CD14-positive monocyte (primary cell): ENCODE measurements around the gene AGO3. TPM values are rescaled to one million over a fixed set of nuclear protein-coding genes. Genes with fewer than 3 reads are reported as not detected.

ENCODE experiments used
- DNase-seq, 3 donors: peaks; one replicate each; pipeline ENCODE4 v3.0.0-alpha.2; 2011 to 2022
- H2AFZ ChIP-seq: 2 replicates; pipeline ENCODE4 v1.6.0; 2012; ENCODE audit warnings: mild to moderate bottlenecking, low read depth, low read length, inconsistent platforms; ENCODE audit not compliant: insufficient read depth, poor library complexity, severe bottlenecking
- H3K27ac ChIP-seq, 2 donors: 1 replicate in 1 of 2; 2 replicates in 1 of 2; pipeline ENCODE4 v1.5.1; 2012 to 2013; ENCODE audit warnings: low read length in 2 of 2, control low read depth in 1 of 2, inconsistent platforms in 1 of 2, low read depth in 1 of 2, mild to moderate bottlenecking in 1 of 2
- H3K27me3 ChIP-seq, 2 donors: one replicate each; pipeline versions ENCODE4 v1.6.0 to v1.6.1; 2011 to 2013; ENCODE audit warnings: low read length in 2 of 2; ENCODE audit not compliant: control insufficient read depth in 2 of 2, insufficient read depth in 2 of 2
- H3K36me3 ChIP-seq, 2 donors: replicated peaks in 1 of 2; 1 replicate in 1 of 2; 2 replicates in 1 of 2; pipeline versions ENCODE4 v1.5.1 to v1.6.1; 2012 to 2013; ENCODE audit warnings: low read length in 2 of 2, control low read depth in 1 of 2, inconsistent platforms in 1 of 2, mild to moderate bottlenecking in 1 of 2; ENCODE audit not compliant: insufficient read depth in 2 of 2, control insufficient read depth in 1 of 2
- H3K4me1 ChIP-seq, 2 donors: 1 replicate in 1 of 2; 2 replicates in 1 of 2; pipeline versions ENCODE4 v1.5.1 to v1.6.1; 2012 to 2013; ENCODE audit warnings: low read length in 2 of 2, control low read depth in 1 of 2, inconsistent platforms in 1 of 2, mild to moderate bottlenecking in 1 of 2, moderate library complexity in 1 of 2; ENCODE audit not compliant: insufficient read depth in 2 of 2, control insufficient read depth in 1 of 2
- H3K4me2 ChIP-seq: replicated peaks from 2 replicates; pipeline ENCODE3; 2012; ENCODE audit warnings: low read length, moderate library complexity, mild to moderate bottlenecking; ENCODE audit not compliant: poor library complexity, severe bottlenecking; ENCODE audit errors: extremely low read depth
- H3K4me3 ChIP-seq, 3 experiments: fragments of 200-600 bp in 1 of 3; sonication (generic) in 1 of 3; replicated peaks in 1 of 3; 1 replicate in 2 of 3; 2 replicates in 1 of 3; pipeline ENCODE4 v1.5.1; 2011 to 2013; ENCODE audit warnings: low read length in 3 of 3, mild to moderate bottlenecking in 3 of 3, control low read depth in 2 of 3, low read depth in 2 of 3, inconsistent platforms in 1 of 3, moderate library complexity in 1 of 3
- H3K79me2 ChIP-seq: 2 replicates; pipeline ENCODE4 v1.6.0; 2012; ENCODE audit warnings: mild to moderate bottlenecking, control low read depth, inconsistent platforms, low read length, moderate library complexity; ENCODE audit not compliant: insufficient read depth
- H3K9ac ChIP-seq: 2 replicates; pipeline ENCODE4 v1.6.0; 2017; ENCODE audit warnings: low read length, mild to moderate bottlenecking; ENCODE audit not compliant: insufficient read depth, poor library complexity, severe bottlenecking
- H3K9me3 ChIP-seq, 2 donors: replicated peaks in 1 of 2; 1 replicate in 1 of 2; 2 replicates in 1 of 2; pipeline versions ENCODE4 v1.5.1 to v1.6.1; 2012 to 2013; ENCODE audit warnings: low read length in 2 of 2, control low read depth in 1 of 2; ENCODE audit not compliant: control insufficient read depth in 1 of 2, insufficient read depth in 1 of 2
- H4K20me1 ChIP-seq: 2 replicates; pipeline ENCODE4 v1.6.0; 2012; ENCODE audit warnings: mild to moderate bottlenecking, low read length, control low read depth, moderate library complexity; ENCODE audit not compliant: insufficient read depth
- H3K27ac Mint-ChIP-seq, 7 donors: one replicate each; pipeline ENCODE4 v1.8.0; 2020; ENCODE audit warnings: mild to moderate bottlenecking in 7 of 7, mixed read lengths in 7 of 7, moderate library complexity in 6 of 7, inconsistent platforms in 2 of 7
- H3K27me3 Mint-ChIP-seq, 3 donors: one replicate each; pipeline ENCODE4 v1.8.0; 2021 to 2022; ENCODE audit warnings: low read depth in 3 of 3, mild to moderate bottlenecking in 3 of 3, mixed read lengths in 3 of 3, moderate library complexity in 3 of 3, inconsistent platforms in 1 of 3
- H3K36me3 Mint-ChIP-seq, 2 donors: one replicate each; pipeline ENCODE4 v1.8.0; 2020; ENCODE audit warnings: mixed read lengths in 2 of 2, inconsistent platforms in 1 of 2, mild to moderate bottlenecking in 1 of 2
- H3K4me1 Mint-ChIP-seq: one replicate; pipeline ENCODE4 v1.8.0; 2020; ENCODE audit warnings: mild to moderate bottlenecking, mixed read lengths
- H3K4me3 Mint-ChIP-seq, 2 donors: one replicate each; pipeline ENCODE4 v1.8.0; 2020; ENCODE audit warnings: mild to moderate bottlenecking in 2 of 2, mixed read lengths in 2 of 2, moderate library complexity in 1 of 2
- H3K9me3 Mint-ChIP-seq, 7 donors: one replicate each; pipeline ENCODE4 v1.8.0; 2020 to 2022; ENCODE audit warnings: mixed read lengths in 7 of 7, mild to moderate bottlenecking in 6 of 7, moderate library complexity in 6 of 7, inconsistent platforms in 2 of 7
- WGBS: methylation state at CpG from one replicate; pipeline ENCODE4 v1.1.5; 2013; ENCODE audit warnings: missing lambda C conversion rate; ENCODE audit not compliant: insufficient coverage; 5-methylcytosine and 5-hydroxymethylcytosine counted together
- intact Hi-C, 2 donors: fragments of 100-400 bp; cut with micrococcal nuclease; formaldehyde crosslinking; loops; one replicate each; pipeline versions ENCODE4 v1.15.0 to v1.15.1; 2023
- polyA plus RNA-seq, 3 donors: library from polyadenylated mRNA; depleted of rRNA in 1 of 3; unstranded in 2 of 3; stranded (reverse) in 1 of 3; fragments of 300-500 nt in 2 of 3; fragments of >200 nt in 1 of 3; fragmentation: Illumina TruSeq in 2 of 3; gene quantifications; 1 replicate in 2 of 3; 2 replicates in 1 of 3; pipeline ENCODE4 v1.2.3, GENCODE V29; 2012 to 2021
- TF ChIP-seq, protein P1 (sequence below): fragments of 200-600 bp; IDR thresholded peaks from one replicate; pipeline ENCODE4 v1.8.0; 2022; ENCODE audit warnings: antibody characterized with exemption, mild to moderate bottlenecking

AGO3 gene
- polyA plus RNA-seq, 3 donors: 6.3 to 9.0 (median 8.3) TPM

DNA sequence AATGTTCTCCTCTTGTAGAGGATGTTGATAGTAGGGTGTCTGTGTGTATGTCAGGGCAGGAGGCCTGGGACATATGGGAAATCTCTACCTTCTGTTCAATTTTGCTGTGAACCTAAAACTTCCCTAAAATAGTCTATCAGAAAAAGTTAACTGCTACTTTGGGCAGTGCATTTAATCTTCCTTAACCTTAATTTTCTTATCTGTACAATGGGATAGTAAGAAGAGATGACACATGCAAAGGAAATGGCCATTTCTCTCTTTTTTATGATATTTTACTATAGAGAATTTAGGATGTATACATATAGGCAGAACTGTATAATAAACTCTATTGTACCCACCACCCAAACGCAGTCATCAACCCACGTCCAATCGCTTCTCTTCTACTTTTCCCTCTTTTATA lies 8.6 kb downstream of the AGO3 start:
- no CpG with 5 or more reads among the region's 3 CpGs for WGBS
- Mint-ChIP-seq H3K27ac (no peak overlapping the region), H3K4me1 (peaks cover 44% of the 10 kb centered on the region), H3K4me3 (no peak overlapping the region), H3K36me3 (peaks cover 5 to 13% of the 10 kb centered on the region in 2 donors), H3K27me3 (no peaks in the 10 kb centered on the region), H3K9me3 (no peaks in the 10 kb centered on the region)
- DNase-seq: no peak
- Histone ChIP-seq H3K9ac (no peak overlapping the region), H3K27me3 (no peaks in the 10 kb centered on the region), H3K36me3 (no peaks in the 10 kb centered on the region), H3K4me2 (no peak overlapping the region), H3K4me3 (no peak overlapping the region), H3K4me1 (peaks cover 32 to 40% of the 10 kb centered on the region in 2 donors), H4K20me1 (peaks cover 32% of the 10 kb centered on the region), H2AFZ (no peak overlapping the region), H3K79me2 (peaks cover 100% of the 10 kb centered on the region), H3K27ac (no peak overlapping the region), H3K9me3 (no peaks in the 10 kb centered on the region)
- intact Hi-C loops: loop anchor here in 1 of 2 donors (10.0 kb wide), 1 partner anchor 135 kb away; the partner anchor contains the start of gene AGO4
- TF ChIP-seq, protein P1, sequence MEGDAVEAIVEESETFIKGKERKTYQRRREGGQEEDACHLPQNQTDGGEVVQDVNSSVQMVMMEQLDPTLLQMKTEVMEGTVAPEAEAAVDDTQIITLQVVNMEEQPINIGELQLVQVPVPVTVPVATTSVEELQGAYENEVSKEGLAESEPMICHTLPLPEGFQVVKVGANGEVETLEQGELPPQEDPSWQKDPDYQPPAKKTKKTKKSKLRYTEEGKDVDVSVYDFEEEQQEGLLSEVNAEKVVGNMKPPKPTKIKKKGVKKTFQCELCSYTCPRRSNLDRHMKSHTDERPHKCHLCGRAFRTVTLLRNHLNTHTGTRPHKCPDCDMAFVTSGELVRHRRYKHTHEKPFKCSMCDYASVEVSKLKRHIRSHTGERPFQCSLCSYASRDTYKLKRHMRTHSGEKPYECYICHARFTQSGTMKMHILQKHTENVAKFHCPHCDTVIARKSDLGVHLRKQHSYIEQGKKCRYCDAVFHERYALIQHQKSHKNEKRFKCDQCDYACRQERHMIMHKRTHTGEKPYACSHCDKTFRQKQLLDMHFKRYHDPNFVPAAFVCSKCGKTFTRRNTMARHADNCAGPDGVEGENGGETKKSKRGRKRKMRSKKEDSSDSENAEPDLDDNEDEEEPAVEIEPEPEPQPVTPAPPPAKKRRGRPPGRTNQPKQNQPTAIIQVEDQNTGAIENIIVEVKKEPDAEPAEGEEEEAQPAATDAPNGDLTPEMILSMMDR: no peak

DNA sequence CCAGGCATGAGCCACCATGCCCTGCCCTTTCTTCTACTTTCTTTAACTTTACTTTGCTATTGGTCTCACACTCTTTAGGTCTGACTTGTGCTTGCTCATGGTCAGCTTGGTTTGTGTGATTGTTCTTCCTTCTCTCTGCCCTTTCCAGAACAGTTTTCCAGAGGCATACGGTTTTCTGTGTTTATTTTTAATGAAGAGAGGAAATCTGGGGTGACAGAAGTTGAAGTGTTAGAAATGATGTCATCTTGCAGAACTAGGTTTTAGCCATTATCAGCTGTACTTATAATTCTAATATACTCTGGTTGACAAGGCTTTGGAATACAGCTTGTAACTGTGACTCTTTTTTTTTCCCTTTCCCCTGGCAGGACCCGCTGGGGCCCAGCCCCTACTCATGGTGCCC lies 14.4 kb downstream of the AGO3 start:
- Mint-ChIP-seq H3K27ac (peak overlapping the region in 3 of 7 donors; percentile 21 to 42 (median 41)), H3K27me3 (no peaks in the 10 kb centered on the region), H3K4me3 (no peak overlapping the region), H3K9me3 (no peaks in the 10 kb centered on the region), H3K36me3 (peaks cover 21 to 36% of the 10 kb centered on the region in 2 donors), H3K4me1 (peaks cover 32% of the 10 kb centered on the region)
- Histone ChIP-seq H3K27me3 (no peaks in the 10 kb centered on the region), H2AFZ (no peak overlapping the region), H3K9ac (no peak overlapping the region), H3K4me2 (no peak overlapping the region), H3K79me2 (peaks cover 92% of the 10 kb centered on the region), H4K20me1 (peaks cover 40% of the 10 kb centered on the region), H3K36me3 (peaks cover 8 to 28% of the 10 kb centered on the region in 2 donors), H3K4me1 (peaks cover 19 to 20% of the 10 kb centered on the region in 2 donors), H3K9me3 (no peaks in the 10 kb centered on the region), H3K27ac (no peak overlapping the region), H3K4me3 (no peak overlapping the region)
- TF ChIP-seq, protein P1: no peak
- WGBS: no CpG with 5 or more reads among the region's 2 CpGs
- intact Hi-C loops: no loop called here
- no peak for DNase-seq
